NCI-H2029 (cell line): ENCODE data around the gene CRYBG1.

ENCODE experiments used
- DNase-seq: peaks from one replicate; lab custom pipeline; 2025; lab: John Stamatoyannopoulos, UW

The CRYBG1 gene

DNA sequence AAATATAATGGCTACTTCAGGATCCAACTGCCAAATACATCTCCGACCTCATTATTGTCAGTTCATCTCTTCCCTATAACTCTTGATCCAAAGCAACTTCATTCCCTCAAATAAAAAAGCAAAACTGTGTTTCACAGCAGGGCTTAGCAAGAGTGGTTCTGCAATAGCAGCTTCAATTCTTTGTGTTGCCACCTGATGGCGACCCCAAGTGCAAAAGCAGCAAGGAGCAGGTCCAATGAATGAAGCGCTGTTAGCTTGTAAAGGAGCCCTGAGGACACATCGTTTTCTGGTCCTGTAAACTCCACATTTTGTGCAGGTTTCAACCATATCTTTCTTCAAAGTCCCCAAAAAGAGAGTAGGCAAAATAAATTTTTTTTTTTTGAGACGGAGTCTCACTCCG, 249.2 kb downstream of the CRYBG1 start:
- peak; percentile 38 for DNase-seq

GRCh38 chr6:106611030-106611429, 250.5 kb downstream of the CRYBG1 start:
- DNase-seq = no peak

- no peak for DNase-seq
Measured at GRCh38 chr6:106612671-106613416, 252.3 kb downstream of the CRYBG1 start.

DNA sequence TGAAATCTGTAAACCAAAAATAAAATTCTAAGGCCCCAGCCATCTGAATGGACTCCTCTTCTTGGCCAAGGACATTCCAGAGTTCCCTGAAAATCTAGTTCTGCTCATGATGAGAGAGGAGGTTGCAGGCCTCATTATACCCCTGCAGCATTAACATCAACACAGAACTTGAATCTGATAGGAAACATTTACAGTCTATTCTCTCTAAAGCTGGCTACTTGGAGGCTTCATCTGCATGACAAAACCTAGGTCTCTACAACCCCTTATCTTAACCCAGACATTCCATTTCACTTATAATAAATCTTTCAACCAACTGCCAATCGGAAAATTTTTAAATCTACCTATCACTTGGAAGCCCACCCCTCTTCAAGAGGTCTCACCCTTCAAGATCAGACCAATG, 253.1 kb downstream of the CRYBG1 start:
- DNase-seq = no peak

DNA sequence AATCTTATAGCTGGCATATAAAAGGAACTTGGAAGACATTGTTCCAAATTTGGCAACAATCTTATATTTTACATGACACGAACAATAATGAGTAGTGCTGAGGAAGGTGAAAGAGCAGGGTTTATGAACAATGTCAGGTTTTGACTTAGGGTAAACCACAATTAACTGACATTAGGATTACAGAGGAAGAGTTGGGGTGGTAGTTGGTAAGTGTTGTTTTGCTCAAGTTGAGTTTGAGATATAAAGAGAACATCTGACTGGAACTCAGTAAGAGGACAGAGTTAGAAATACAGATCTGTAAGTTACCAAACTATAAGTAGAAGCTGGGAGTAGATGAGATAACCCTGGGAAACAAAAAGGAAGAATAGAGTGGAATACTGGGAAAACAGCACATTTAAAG, 253.6 kb downstream of the CRYBG1 start:
- no peak for DNase-seq

DNA sequence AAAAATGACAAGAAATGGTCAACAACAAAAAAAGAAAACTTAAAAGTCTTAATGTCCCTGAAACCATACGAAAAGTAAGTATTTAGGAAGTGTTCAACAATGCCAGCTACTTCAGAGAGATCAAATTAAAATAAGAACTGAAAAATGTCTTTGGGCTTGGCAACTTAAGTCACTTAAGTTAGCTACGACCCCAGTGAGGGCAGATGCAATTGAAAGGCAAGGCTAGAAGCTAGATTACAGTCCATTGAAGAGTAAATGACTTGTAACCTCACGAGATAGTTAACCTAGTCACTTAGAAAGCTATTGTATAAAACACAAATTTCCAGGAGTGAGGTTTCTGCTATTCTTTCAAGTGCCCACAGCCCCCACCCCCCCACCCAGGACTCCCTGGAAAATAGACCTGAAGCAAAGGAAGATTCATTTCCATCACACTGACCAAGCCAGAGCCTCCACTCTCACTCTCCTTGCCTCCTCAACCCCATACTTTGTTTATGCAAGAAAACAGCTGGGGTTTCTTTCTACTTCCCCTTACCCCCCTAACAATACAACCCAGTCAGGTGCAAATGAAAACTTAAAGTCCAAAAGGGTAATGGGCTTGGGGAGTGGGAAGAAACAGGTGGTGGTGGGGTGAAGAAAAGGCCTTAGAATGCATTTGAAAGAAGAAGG, 254.2 kb downstream of the CRYBG1 start:
- DNase-seq = no peak

- DNase-seq = no peak
Measured at GRCh38 chr6:106617302-106617701, 256.8 kb downstream of the CRYBG1 start.

DNA sequence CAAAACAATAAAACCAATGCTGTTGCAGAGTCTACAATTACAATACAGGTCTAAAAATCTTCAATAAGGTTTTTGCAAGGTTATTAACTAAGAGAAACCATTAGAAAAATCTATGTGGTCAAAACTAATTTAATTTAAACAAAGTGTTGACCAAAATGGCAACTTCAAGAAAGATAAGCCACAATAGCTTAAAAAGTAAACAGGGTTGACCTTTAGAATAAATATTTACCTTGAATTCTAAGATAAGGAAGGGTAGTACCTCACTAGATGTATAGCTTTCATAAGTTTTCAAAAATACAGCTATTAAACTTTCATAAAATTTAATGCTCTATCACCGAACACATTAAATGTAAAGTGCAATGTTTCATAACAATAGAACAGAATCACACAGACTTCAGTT, 257.3 kb downstream of the CRYBG1 start:
- no peak for DNase-seq

DNA sequence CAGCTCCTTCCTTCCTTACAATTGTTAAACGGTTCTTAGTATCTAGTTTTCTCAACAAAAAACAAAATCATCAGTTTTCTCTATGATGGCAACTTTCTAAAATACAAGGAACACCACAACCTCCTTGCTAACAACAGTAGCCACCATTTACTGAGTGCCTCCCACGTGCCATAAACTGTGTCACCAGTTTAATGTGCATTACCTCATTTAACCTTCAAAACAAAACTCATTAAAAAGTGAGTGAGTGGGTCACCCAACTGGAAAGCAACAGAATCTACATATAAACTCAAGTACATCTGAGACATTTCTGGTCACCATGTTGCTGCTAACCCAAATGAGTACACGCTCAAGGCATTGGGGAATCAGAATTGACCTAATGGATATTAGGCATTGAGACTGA, 257.8 kb downstream of the CRYBG1 start:
- DNase-seq = no peak

- no peak for DNase-seq
Measured at GRCh38 chr6:106619223-106619622, 258.7 kb downstream of the CRYBG1 start.

- DNase-seq = no peak
Measured at GRCh38 chr6:106620931-106621672, 260.6 kb downstream of the CRYBG1 start.
